NCI-H446 treated with DMSO at 0.1 percent for 48 hours (cell line): Measurements from ENCODE around the gene TMEM82.

ENCODE experiments used
- DNase-seq: peaks from one replicate; lab custom pipeline; 2025; lab: John Stamatoyannopoulos, UW

Gene TMEM82

DNA sequence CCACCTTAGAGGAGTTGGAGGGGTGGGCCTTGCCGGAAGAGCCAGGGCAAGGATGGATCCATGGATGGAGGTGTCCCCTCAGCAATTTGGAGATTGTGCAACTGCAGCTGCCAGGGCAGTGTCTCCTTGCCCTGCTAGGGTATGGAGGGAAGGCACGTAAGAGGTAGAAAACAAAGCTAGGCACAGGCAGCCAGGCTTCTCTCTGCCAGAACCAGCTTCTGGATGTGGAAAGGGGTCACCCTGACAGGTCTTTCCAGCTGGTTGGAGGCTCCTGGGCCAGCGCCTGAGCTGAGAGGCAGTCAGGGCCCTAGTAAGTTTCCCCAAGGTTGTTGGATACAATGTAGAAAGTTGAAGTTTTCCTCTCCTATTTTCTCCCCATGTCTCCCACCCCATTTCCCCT is 21.4 kb upstream of the TMEM82 start:
- DNase-seq, result no peak

DNA sequence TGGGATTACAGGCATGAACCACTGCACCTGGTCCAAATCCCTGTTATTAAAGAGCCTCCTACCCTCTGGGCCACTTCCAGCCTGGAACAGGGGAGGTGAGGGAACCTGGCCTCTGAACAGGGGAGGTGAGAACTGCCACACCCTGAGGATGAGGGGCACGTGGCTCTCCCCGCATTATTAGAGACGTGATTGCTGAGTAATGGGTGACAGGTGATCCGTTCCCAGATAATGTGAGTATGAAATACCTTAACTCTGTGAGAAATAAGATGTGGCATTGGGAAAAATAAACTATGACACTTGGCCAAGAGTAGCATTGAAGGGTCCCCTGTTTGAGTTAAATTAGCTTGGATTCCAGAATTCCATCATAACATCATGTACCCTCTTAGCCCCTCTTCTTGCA is 19.9 kb upstream of the TMEM82 start:
- DNase-seq, result no peak

DNA sequence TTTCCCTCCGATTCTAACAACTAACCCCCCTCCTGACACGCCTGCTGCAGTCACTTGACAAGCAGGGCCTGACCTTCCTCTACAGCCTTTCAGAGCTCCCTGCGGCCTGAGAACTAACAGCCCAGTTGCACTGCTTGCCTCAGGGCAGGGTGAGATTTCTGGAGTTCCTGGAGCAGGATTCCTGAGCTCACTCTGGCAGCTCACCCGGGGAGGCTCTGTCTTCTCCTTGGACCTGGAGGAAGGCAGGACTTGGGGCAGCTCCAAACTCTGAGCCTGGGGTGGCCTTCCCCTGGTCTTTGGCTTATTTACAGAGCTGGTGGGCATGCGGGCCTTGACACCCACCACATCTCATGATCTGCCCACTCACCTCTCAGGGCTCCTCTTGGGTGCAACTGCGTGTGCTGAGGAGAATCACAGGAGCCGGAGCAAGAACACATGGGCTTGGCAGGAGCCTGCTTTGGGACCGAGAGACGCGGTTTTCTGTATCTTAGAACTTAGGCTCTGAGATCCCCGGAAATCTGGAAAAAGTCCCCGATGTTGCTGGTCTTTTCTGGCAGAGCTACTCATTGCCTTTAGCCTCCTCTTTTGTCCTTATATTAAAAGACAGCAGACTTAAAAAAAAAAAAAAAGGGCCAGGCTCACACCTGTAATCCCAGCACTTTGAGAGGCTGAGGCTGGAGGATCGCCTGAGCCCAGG is 19.3 kb upstream of the TMEM82 start:
- DNase-seq, result no peak

DNA sequence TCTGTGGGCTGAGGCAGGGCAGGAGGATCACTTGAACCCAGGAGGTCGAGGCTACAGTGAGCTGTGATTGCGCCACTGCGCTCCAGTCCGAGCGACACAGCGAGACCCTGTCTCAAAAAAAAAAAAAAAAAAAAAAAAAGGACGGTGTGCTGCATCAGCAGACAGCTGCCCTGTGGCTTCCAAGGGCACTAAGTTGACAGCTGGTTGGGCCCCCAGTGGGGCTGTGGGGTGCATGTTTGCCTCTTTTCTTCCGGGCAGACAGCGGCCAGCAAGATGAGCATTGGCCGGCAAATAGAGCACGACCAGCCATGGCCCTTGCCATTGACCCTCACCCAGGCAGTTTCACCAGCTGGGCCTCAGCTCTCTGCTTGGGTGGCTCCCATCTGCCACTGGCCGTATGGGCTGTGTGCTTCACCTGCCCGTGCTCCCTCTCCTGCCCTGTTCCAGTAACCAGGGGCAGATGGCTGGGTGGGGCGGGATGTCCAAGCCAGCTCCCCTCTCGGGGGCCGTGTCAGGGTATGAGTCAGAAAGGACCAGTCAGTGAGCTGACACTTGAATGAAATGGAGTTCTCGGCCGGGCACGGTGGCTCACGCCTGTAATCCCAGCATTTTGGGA is 18.6 kb upstream of the TMEM82 start:
- no peak for DNase-seq

DNA sequence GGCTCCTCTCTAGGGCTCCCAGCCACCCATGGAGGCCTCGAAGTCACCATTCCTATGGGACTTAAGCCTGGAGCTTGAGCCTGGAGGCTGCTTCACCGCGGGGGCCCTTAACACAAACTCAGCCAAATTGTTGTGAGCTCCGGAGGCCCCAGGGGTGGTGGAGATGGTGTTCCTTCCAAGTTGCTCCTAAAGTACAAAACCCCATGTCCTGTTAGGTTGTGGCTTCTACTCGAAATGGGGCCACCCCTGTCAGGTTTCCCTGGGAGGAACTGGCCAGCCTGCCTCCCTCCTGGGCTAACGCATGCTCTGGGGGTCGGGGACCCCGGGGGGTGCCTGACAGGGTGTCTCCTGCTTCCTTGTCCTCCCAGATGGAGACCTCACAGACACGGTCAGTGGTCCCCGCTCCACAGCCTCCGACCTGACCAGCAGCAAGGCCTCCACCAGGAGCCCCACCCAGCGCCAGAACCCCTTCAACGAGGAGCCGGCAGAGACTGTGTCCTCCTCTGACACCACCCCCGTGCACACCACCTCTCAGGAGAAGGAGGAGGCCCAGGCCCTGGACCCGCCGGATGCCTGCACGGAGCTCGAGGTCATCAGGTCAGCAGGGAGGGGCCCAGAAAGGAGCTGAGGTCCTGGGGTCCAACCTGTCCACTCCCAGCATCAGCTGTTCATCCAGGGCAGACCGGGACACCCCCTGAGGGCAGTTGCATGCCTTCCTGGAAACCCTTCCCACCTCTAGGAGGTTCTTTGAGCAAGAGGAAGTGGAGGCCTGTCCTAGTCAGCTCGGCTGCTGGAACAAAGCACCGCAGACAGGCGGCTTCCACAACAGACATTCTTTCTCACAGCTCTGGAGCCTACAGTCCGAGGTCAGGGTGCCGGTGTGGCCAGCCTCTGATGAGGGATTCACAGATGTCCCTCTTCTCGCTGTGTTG is 17.1 kb upstream of the TMEM82 start:
- no peak for DNase-seq

DNA sequence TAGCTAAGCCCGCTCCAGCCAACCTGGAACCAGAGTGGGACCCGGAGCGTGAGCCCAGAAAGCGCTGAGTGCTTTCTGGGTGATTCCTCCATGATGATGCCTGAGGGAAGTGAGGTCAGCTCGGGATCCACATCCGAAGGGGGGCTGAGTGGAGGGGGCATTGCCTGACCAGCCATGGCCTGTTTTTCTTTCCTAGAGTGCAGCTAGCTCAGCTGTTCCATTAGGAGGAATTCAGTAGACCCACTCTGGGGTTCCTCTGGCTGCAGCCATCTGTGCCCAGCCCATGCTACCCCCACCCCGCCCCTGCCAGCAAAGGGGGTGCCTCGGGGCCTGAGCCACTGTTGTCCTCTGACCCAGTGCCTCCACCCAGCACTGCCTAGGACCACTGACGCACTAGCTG is 15.8 kb upstream of the TMEM82 start:
- DNase-seq, result no peak

DNA sequence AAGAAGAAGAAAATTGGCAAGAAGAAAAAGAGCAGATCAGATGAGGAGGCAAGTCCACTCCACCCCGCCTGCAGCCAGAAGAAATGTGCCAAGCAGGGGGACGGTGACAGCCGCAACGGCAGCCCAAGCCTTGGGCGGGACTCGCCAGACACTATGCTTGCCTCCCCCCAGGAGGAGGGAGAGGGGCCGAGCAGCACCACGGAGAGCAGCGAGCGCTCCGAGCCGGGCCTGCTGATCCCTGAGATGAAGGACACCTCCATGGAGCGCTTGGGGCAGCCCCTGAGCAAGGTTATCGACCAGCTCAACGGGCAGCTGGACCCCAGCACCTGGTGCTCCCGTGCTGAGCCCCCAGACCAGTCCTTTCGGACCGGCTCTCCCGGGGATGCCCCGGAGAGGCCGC is 15.3 kb upstream of the TMEM82 start:
- no peak for DNase-seq

DNA sequence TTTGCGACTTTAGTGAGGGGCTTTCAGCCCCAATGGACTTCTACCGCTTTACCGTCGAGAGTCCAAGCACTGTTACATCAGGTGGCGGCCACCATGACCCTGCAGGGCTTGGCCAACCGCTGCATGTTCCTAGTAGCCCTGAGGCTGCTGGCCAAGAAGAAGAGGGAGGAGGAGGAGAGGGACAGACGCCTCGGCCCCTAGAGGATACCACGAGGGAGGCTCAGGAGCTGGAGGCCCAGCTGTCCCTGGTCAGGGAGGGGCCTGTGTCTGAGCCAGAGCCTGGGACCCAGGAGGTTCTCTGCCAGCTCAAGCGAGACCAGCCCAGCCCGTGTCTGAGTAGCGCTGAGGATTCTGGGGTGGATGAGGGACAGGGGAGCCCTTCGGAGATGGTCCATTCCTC is 14.9 kb upstream of the TMEM82 start:
- DNase-seq, result no peak

DNA sequence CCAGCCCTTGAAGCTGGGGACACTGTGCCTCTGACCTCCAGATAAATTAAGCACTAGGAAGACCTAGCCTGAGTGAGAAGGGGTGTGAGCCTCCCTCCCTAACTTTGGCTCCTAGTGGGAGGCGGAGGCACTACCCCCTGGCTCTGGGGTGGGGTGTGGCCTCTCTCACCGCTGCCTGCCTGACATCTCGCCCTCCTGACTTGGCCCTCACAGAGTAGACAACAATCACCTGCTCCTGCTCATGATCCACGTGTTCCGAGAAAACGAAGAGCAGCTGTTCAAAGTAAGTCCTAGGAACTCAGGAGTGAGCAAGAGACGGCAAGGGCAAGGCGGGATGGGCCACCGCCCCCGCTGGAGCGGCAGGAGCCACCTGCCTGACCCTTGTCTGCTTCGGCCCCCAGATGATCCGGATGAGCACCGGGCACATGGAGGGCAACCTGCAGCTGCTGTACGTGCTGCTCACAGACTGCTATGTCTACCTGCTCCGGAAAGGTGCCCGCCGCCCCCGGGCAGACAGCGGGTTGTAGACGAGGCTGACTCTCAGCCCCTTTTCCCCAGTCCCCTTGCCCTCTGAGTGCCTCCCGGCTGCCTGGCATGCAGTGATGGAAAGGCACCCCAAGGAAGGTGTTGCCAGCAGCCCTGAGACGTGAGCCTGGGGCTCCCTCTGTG is 14.3 kb upstream of the TMEM82 start:
- no peak for DNase-seq

DNA sequence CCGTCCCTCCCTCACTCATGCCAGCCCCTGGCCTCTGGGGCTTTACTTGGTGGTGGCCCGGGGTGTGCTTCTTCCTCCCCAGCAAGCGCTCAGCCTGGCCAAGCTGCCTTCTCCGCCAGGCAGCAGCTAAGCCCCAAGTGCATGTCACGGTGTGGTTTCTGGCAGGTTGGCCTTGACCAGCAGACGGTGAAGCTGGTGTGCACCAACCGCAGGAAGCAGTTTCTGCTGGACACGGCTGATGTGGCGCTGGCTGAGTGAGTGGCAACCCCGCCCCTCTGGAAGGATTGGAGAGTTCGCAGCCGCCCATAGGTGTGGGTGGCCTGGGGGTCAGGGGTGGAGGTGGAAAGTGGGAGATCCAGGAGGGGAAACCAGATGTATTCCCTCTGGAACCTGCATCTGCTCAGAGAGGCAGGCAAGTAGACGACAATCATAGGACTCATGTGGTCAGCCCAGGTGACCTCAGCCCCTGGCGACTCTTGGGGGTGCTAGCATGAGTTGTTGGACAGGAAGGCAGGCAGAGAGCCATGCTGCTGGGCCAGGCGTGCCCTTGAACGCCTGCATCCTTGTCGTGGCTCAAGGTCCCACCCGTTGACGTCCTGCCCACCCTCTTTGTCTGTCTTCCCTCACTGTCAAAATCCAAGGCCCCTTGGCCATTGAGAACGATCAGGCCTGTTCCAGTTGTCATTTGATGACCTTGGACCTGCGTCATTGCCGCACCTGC is 13.2 kb upstream of the TMEM82 start:
- DNase-seq, result no peak

DNA sequence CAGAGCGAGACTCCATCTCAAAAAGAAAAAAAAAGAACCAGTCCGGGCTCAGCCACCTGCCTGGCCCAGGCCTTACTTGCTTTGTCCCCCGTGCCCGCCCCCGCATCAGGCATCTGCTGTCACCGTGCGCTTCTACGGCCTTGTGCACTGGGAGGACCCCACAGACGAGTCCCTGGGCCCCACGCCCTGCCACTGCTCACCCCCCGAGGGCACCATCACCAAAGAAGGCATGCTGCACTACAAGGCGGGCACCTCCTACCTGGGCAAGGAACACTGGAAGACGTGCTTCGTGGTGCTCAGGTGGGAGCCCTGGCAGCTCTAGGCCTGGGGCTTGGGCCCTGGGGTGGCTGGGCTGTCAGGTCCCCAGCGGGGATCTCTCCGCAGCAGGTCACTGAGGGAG is 11.9 kb upstream of the TMEM82 start:
- DNase-seq, result no peak

DNA sequence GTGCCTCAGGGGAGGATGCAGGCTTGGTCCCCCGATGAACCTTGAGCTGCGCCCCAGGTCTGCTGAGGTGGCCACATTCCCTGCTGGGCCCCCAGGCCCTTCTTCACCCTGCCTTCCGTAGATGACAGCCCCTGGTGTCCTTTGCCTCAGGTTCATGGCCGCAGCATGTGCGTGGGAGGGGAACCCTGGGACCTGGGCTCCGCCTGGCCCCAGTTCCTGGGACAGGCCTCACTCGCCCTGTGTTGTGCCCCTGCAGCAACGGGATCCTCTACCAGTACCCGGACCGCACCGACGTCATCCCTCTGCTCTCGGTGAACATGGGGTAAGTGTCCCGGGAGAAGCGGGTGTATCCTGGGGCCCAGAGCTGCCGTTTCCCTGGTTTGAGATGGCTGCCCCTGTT is 11.4 kb upstream of the TMEM82 start:
- DNase-seq, result no peak

DNA sequence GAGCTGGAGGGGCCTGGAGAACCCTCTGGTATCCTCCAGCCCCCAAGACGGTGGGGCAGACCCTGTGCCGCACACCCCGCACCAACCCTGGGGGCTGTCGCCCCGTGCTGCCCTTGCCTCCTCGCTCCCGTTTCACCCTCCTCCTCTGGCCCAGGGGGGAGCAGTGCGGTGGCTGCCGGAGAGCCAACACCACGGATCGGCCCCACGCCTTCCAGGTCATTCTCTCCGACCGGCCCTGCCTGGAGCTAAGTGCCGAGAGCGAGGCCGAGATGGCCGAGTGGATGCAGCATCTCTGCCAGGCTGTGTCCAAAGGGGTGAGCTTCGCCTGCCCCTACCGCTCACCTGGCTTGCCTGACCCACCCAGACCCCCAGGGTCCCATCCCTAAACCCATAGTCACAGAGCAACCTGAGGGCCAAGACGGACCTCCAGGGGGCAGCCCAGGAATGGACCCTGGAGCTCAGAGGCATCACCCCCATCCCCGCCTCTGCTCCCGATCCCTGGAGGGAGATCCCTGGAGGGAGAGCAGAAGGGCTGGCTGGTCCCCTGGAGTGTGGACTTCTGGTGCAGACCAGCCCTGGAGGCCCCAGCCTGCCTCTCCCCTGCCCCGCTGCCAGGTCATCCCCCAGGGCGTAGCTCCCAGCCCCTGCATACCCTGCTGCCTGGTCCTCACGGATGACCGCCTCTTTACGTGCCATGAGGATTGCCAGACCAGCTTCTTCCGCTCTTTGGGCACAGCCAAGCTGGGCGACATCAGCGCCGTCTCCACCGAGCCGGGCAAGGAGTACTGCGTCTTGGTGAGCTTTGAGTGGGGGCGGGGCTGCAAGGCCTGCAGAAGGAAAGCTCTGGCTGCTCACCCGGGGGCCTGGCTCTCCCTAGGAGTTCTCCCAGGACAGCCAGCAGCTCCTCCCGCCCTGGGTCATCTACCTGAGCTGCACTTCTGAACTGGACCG is 10.3 kb upstream of the TMEM82 start:
- no peak for DNase-seq

DNA sequence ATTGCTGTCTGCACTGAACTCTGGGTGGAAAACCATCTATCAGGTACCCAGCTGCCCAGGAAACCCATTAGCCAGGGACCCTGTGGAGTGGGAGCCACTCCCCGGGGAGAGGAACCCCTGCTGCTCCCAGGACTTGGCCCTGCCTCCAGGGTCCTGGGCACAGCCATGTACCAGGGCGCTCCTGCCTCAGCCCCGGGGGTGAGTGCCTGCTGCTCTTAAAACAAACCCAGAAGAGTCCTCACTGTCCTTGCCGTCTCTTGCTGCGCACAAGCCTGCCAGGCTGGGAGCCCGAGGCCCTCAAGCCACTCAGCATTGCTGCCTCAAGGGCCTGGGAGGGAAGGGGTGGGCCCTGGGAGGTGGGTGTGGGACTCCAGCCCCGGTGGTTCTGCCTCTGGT is 9.6 kb upstream of the TMEM82 start:
- no peak for DNase-seq

DNA sequence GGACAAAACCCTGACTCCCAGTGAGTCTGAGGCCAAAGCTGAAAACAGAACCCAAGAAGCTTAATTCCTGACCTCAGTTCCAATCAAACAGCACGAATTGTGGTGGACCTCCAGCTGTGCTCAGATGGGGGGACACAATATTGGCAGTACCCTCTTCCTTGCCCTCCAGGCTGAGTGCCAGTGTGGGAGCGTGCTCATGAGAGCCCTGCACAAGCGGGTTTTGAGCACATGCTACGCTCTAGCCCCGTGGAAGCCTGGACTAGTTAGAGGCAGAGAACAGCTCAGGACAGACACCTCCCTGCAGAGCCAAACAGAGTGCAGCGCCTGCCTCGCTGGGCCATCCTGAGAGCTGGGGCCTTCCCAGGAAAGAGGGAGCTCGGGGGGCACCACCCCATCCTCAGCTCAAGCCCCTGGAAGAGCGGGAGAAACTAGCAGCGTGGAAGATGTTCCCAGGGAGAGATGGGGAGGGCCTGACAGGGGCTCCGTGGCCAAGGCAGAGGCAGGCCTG is 9.0 kb upstream of the TMEM82 start:
- no peak for DNase-seq

DNA sequence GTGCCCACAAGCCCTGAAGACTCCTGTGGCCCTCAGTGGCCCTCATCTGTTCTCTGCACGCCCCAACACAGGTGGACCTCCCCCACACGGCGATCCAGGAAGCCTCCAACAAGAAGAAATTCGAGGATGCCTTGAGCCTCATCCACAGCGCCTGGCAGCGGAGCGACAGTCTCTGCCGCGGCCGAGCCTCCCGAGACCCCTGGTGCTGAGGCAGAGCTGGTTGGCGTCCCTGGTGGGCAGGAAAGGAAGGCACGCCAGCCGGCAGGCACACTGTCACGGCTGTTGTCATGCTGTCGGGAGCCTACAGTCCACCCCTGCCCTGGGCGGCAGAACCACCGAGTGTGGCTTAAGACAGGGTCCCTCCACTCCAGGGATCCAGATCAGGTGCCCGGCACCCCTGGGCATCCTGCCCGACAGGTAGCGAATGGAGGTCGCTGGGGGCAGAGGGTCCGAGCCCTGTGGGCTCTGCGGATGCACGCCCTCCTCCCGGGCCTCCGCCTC is 8.5 kb upstream of the TMEM82 start:
- DNase-seq, result no peak

DNA sequence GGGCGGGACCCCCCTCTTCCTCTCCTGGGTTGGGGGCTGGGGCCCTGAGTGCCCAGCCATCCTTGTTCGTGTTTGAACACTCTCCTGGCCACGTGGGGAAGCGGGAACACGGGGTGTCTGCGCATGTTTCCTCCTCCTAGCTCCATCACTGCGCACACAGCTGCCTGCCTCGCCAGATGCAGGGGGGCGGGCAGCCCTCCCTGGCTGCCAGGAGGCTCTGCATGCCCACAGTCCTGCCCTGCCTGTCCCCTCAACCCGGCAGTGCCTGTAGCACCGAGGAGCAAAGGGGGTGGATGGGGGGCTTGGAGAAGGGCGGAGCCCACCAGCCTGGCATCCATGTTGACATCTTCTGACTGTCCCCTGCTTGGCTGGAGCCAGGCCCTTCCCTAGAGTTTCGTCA is 8.0 kb upstream of the TMEM82 start:
- DNase-seq, result no peak

DNA sequence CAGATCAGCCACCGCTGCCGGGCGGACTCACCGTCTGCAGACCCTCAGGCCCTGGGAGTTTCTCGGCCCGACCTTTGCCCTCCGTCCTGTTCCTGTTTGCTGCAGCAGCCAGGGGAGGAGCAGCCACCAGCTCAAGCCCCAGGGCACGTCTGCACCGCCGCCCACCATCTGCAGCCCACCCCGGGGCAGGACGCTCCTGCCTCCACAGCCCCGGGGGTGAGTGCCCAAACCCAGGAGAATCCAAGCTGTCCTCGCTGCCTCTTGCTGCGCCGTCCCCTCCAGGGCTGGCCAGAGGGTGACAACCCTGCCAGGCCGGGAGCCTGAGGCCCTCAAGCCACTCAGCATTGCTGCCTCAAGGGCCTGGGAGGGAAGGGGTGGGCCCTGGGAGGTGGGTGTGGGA is 7.4 kb upstream of the TMEM82 start:
- DNase-seq, result no peak

DNA sequence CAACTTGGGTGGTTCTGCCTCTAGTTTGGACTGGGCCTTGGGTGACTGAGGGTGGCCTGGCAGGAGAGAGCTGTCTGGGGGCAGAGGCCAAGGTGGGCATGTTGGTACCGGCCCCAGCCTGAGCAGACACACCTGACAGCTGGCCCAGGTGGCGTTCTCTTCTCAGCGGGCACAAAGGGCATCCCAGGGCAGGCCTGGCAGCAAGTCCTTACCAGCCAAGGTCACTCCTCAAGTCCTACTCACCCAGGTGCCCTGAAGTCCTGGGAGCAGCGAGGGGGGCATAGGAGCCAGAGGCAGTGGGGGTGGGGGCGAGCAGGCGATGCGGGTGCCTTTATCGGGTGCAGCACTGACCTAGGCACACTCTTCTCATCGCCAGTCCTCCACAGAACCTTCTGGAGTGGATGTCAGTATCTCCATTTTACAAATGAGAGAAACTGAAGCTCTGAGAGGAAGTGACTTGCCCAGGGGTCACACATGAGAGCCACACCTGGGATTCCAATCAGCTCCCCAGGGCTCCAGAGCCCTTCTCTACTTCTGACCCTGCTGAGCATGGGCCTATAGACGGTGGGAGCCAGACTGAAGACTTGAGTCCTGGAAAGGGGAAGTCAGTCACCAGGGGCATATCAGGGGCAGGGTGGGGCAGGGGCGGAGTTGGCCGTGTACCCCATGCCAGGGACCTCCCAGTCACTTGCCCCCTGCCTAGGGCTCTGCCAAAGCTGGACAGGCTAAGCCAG is 6.8 kb upstream of the TMEM82 start:
- no peak for DNase-seq
